Stimulated activated CD4-positive, alpha-beta T cell treated with anti-CD3 and anti-CD28 coated beads, Interleukin-1b, Interleukin-23, amount 100 ng/mL, for 48 hours (primary cell): Measurements from ENCODE around the gene MAST2.
"Not testable (repeated sequence)": the region's sequence is repeated elsewhere in the genome, so short reads cannot be mapped to it uniquely, and the experiment has no call there.

Experiments
- DNase-seq: peaks from one replicate; pipeline ENCODE4 v3.0.0-alpha.2; 2020

MAST2 gene

DNA sequence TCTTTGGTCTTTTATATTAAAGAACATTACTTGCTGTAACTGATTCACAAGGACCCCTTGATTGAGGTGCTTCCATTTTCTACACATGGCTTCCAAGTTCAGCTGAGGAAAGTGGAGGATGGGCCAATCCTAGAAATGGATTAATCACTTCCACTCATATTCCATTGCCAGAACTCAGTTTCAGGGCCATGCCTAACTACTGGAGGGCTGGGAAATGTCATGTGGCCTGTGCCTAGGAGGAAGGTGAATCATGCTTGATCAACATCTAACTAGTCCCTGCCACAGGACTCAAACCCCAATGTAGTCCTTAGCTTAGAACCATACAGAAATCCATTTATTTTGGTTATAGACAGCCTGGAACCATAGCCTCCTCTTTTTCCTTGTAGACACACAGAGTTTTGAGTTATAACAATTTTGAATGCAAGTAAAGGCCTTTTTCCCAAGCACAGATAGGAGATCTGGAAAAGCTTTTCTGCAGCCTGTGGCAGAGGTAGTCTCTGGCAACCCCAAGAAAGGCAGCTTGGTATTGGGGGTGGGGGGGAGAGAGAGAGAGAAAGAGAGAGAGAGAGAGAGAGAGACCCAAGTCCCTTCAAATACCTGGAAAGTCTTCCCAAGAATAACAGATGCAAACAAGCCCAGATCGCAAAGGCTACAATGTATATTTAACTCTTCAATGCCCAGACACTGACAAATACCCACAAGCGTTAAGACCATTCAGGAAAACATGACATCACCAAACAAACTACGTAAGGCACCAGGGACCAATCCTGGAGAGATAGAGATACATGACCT lies 12.5 kb downstream of the MAST2 start:
- no peak for DNase-seq

- DNase-seq = no peak
Measured at GRCh38 chr1:45820173-45820572, 16.8 kb downstream of the MAST2 start.

DNA sequence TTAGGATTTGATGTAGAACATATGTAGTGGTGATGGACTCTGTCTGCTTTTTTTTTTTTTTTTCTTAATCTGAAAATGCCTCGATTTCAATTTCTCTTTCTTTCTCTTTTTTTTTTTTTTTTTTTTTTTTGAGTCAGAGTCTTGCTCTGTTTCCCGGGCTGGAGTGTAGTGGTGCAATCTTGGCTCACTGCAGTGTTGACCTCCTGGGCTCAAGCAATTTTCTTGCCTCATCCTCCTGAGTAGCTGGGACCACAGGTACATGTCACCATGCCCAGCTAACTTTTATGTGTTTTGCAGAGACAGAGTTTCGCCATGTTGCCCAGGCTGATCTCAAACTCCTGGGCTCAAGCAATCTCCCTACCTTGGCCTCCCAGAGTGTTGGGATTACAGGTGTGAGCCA lies 17.4 kb downstream of the MAST2 start:
- DNase-seq = no peak

GRCh38 chr1:45822644-45823043 lies 19.2 kb downstream of the MAST2 start:
- no peak for DNase-seq

DNA sequence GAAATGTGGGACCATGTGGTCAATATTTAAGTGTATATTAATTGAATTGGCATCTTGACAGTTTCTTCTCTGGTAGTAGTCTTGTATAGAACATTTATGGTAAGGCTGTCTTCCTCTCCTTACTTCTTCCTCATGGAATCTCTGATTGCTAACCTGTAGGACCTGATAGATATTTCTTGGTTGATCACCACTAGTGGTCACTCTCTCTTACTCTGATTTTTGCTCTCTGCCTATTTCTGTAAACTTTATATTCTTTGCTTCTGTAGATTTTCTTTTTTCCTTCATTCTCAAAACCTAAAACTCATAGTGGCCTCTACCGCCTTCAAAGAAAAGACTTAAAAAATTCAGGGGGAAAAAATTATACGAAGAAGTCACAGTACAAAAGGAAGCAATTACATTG lies 21.2 kb downstream of the MAST2 start:
- DNase-seq = no peak

- no peak for DNase-seq
Measured at GRCh38 chr1:45827256-45827655, 23.8 kb downstream of the MAST2 start.

GRCh38 chr1:45828841-45829240 lies 25.4 kb downstream of the MAST2 start:
- DNase-seq = no peak

DNA sequence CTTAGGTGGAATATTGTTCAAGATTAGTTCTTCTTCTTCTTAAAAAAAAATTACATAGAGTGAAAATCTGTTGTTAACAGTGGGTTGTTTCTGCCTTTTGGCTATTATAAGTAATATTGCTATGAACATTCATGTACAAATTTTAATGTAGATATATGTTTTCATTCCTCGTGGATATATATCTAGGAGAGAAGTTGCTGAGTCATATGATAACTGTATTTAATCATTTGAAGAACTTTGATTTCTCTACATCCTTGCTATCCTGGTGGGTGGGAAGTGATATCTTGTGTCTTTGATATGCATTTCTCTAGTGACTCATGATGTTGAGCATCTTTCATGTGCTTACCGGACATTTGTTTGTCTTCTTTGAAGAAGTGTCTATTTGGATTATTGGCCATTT lies 29.9 kb downstream of the MAST2 start:
- no peak for DNase-seq

DNA sequence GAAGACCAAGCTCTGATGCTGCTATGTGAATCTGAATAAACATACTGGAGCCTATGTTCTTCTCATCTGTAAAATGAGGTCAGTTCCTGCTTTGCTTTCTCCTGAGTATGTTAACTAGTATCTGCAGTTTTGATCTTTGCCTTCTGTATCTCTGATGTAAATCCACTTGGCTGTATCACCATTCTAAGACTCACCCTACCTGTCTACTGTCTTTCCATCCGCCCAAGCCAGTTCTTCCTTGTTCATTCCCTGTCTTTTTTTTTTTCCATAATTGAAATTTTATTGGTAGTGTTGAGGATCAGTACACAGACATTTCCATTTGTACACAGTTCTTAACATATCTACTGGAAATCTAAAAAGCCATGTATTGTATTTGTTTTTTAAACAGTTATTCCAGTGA lies 31.3 kb downstream of the MAST2 start:
- no peak for DNase-seq

- no peak for DNase-seq
Measured at GRCh38 chr1:45836451-45836850, 33.0 kb downstream of the MAST2 start.

- DNase-seq = not testable (repeated sequence)
Measured at GRCh38 chr1:45836861-45837260, 33.4 kb downstream of the MAST2 start.

DNA sequence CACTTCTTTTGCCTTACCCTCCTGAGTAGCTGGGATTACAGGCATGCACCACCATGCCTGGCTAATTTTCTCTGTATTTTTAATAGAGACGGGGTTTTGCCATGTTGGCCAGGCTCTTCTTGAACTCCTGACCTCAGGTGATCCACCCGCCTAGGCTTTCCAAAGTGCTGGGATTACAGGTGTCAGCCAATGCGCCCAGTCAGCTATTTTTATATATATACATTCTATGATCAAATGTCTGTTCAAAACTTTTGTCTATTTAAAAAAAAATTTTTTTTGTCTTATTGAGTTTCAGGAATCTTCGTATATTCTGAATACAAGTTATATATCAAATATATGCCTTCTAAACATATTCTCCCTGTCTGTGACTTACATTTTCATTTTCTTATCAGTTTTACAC lies 34.9 kb downstream of the MAST2 start:
- not testable (repeated sequence) for DNase-seq

DNA sequence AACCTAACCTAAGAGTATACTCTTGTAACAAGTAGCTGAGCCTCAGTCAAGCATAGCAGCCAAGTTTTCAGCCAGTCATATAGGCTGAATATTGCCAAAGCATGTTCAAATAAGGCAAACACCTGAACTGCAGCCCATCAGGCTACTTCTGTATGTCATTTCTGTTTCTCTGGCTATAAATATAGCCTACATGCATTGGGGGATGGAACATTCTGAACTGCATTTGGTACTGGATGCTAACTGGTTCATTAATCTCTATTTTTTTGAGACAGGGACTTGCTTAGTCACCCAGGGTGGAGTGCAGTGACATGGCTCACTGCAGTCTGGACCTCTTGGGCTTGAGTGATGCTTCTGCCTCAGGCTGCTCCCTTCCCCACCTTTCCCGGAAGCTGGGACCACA lies 37.3 kb downstream of the MAST2 start:
- DNase-seq = no peak

DNA sequence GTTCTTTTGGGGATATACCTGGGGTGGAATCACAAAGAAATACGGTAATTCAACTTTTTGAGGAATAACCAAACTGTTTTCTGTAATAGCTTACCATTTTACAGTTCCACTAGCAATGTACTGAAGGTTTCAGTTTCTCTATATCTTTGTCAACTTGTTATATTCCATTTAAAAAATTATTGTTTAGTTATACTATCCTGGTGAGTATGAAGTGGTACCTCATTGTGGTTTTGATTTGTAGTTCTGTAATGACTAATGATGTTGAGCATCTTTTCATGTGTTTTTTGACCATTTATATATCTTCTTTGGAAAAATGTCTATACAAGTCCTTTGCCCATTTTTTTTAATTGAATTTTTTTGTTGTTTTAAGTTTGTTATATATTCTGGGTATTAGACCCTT lies 39.4 kb downstream of the MAST2 start:
- no peak for DNase-seq

GRCh38 chr1:45843474-45843905 lies 40.1 kb downstream of the MAST2 start:
- DNase-seq = no peak

- not testable (repeated sequence) for DNase-seq
Measured at GRCh38 chr1:45844000-45844399, 40.6 kb downstream of the MAST2 start.

DNA sequence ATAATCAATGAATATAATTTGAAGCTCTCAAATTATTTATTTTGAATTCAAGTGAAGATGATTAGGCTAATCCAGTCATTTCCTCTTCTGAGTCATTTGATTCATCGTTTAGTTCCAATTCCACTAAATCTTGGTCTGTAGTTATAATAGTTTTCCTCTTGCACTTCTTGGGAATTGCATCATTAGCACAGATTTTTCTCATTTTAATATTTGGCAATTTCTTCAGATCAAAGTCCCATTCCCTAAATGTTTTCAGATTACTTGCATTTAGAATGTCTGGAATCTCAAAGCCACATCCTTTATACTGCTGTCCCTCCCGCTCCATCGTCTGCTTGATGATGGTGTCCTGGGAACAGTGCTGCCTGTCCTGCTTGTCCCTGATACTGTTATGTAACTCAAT lies 43.5 kb downstream of the MAST2 start:
- DNase-seq = no peak

GRCh38 chr1:45848097-45848496 lies 44.7 kb downstream of the MAST2 start:
- DNase-seq = no peak

DNA sequence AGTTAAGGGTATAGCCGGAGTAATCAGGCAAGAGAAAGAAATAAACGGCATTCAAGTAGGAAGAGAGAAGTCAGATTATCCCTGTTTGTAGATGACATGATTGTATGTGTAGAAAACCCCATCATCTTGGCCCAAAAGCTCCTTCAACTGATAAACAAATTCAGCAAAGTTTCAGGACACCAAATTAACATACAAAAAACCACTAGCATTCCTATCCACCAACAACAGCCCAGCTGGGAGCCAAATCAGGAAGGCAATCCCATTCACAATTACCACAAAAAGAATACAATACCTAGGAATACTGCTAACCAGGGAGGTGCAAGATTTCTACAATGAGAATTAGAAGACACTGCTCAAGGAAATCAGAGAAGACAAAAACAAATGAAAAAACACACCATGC lies 45.3 kb downstream of the MAST2 start:
- DNase-seq = no peak

DNA sequence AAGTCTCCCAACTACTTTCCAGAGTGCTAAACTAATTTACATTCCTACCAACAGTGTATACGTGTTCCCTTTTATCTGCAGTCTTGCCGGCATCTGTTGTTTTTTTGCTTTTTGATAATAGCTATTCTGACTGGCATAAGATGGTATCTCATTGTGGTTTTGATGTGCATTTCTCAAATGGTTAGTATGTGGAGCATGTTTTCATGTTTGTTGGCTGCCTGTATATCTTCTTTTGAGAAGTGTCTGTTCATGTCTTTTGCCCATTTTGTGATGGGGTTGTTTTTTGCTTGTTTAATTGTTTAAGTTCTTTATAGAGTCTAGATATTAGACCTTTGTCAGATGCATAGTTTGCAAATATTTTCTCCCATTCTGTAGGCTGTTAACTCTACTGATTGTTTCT lies 46.6 kb downstream of the MAST2 start:
- no peak for DNase-seq

DNA sequence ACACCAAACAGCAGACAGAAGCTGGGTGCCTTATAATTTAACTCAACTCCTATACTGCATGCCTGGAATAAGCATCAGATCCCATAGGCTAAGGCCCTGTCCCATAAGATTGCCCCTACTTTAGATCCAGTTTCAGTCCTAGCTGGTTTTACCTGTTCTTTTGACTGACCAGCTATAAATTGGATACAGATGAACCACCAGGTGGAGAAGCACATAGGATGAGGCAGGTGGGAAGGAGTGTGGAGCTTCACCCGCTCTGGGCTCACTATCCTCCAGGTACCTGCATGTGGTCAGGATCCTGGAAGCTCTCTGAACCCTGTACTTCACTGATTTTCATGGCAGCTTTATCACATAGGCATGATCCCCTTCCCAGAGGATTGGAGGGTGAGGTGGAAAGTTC lies 51.3 kb downstream of the MAST2 start:
- DNase-seq = no peak

DNA sequence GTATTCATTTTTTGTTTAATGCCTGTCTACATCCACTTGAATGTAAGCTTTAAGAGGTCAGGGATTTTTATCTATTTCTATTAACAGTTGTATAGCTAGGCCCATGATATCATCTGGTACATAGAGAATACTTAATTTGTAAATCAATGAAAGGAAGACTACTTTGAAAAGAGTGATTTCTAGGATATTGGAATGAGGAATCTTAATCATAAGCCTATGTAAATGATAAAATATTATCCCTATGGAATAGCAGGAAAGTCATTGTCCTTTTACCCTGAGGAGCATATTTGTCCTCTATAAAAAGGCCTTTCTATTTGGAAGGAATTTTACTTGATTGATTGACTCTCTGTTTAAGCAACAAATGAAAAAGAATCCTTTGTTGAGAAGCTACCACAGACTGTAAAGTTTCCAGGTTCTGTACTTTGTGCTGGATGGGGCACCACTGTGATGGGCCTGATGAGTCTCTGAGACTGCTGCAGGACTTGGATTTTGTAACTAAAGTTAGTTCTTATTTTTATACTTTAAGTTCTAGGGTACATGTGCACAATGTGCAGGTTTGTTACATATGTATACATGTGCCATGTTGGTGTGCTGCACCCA lies 53.8 kb downstream of the MAST2 start:
- no peak for DNase-seq

GRCh38 chr1:45857755-45858492 lies 54.5 kb downstream of the MAST2 start:
- not testable (repeated sequence) for DNase-seq

GRCh38 chr1:45859221-45859620 lies 55.8 kb downstream of the MAST2 start:
- no peak for DNase-seq
